Measurements from ENCODE around the gene KIFAP3.

DNA sequence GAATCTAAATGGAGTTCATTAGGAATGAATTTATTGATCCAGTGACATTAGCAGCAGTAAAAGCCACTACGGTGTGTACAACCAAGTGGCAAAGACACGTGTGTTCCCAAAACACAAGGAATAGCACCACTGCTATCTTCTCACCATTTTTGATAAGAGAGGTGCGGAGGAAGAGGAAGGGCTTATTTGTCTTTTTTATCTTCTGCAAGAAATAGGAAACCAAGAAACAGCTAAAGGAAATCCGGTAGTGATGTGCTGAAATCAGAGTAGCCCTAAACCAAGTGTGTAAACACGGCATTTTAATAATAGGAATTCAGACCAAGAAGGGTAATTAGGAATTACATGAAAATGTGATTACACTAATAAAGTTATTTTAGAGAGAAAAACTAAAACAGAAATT lies 171.7 kb downstream of the KIFAP3 start:
- TF ChIP-seq TP53 (CRISPR knock-in tag; IDR thresholded peaks at IDR 0.05) (no peak), NR3C1 (CRISPR knock-in tag; conservative IDR thresholded peaks at IDR 0.05; ENCODE audit: low read depth) (no peak), SOX15 (CRISPR knock-in tag; IDR thresholded peaks at IDR 0.05) (no peak), NFE2L1 (CRISPR knock-in tag; IDR thresholded peaks at IDR 0.05) (no peak), SMAD3 (CRISPR knock-in tag; IDR thresholded peaks at IDR 0.05; ENCODE audit: borderline replicate concordance) (no peak), CREB1 (CRISPR knock-in tag; IDR thresholded peaks at IDR 0.05) (no peak), JUN (CRISPR knock-in tag; IDR thresholded peaks at IDR 0.05) (no peak), TEAD4 (CRISPR knock-in tag; IDR thresholded peaks at IDR 0.05) (no peak)
- TF ChIP-seq, protein P1, sequence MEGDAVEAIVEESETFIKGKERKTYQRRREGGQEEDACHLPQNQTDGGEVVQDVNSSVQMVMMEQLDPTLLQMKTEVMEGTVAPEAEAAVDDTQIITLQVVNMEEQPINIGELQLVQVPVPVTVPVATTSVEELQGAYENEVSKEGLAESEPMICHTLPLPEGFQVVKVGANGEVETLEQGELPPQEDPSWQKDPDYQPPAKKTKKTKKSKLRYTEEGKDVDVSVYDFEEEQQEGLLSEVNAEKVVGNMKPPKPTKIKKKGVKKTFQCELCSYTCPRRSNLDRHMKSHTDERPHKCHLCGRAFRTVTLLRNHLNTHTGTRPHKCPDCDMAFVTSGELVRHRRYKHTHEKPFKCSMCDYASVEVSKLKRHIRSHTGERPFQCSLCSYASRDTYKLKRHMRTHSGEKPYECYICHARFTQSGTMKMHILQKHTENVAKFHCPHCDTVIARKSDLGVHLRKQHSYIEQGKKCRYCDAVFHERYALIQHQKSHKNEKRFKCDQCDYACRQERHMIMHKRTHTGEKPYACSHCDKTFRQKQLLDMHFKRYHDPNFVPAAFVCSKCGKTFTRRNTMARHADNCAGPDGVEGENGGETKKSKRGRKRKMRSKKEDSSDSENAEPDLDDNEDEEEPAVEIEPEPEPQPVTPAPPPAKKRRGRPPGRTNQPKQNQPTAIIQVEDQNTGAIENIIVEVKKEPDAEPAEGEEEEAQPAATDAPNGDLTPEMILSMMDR (IDR thresholded peaks at IDR 0.05) = no peak
- TF ChIP-seq, protein P2, sequence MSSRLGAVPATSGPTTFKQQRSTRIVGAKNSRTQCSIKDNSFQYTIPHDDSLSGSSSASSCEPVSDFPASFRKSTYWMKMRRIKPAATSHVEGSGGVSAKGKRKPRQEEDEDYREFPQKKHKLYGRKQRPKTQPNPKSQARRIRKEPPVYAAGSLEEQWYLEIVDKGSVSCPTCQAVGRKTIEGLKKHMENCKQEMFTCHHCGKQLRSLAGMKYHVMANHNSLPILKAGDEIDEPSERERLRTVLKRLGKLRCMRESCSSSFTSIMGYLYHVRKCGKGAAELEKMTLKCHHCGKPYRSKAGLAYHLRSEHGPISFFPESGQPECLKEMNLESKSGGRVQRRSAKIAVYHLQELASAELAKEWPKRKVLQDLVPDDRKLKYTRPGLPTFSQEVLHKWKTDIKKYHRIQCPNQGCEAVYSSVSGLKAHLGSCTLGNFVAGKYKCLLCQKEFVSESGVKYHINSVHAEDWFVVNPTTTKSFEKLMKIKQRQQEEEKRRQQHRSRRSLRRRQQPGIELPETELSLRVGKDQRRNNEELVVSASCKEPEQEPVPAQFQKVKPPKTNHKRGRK (CRISPR knock-in tag; IDR thresholded peaks at IDR 0.05; ENCODE audit: borderline replicate concordance) = no peak
- TF ChIP-seq, protein P3, sequence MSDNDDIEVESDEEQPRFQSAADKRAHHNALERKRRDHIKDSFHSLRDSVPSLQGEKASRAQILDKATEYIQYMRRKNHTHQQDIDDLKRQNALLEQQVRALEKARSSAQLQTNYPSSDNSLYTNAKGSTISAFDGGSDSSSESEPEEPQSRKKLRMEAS (CRISPR knock-in tag; IDR thresholded peaks at IDR 0.05) = no peak
- TF ChIP-seq, protein P4, sequence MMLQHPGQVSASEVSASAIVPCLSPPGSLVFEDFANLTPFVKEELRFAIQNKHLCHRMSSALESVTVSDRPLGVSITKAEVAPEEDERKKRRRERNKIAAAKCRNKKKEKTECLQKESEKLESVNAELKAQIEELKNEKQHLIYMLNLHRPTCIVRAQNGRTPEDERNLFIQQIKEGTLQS (CRISPR knock-in tag; conservative IDR thresholded peaks at IDR 0.05) = no peak
- TF ChIP-seq, protein P5, sequence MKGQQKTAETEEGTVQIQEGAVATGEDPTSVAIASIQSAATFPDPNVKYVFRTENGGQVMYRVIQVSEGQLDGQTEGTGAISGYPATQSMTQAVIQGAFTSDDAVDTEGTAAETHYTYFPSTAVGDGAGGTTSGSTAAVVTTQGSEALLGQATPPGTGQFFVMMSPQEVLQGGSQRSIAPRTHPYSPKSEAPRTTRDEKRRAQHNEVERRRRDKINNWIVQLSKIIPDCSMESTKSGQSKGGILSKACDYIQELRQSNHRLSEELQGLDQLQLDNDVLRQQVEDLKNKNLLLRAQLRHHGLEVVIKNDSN (CRISPR knock-in tag; IDR thresholded peaks at IDR 0.05) = no peak

Data from WTC11 (cell line).